Esophagus muscularis mucosa (tissue), 4 donors: ENCODE data around the gene NUP54. TPM values are rescaled to one million over a fixed set of nuclear protein-coding genes. Genes with fewer than 3 reads are reported as not detected.

Source experiments
- DNase-seq: peaks from one replicate; pipeline ENCODE4 v3.0.0-alpha.2; 2017; ENCODE audit errors: extremely low spot score
- H3K27ac ChIP-seq, 4 donors: fragments of 200-600 bp; sonication (generic); replicated peaks in 1 of 4; 1 replicate in 3 of 4; 2 replicates in 1 of 4; pipeline ENCODE4 v1.5.1; 2016 to 2019; ENCODE audit warnings: mild to moderate bottlenecking in 1 of 4
- H3K27me3 ChIP-seq, 4 donors: fragments of 200-600 bp; sonication (generic); one replicate each; pipeline versions ENCODE4 v1.5.1 to v1.6.0; 2016 to 2019
- H3K36me3 ChIP-seq, 4 donors: fragments of 200-600 bp; sonication (generic); one replicate each; pipeline ENCODE4 v1.5.1; 2016 to 2019
- H3K4me1 ChIP-seq, 4 donors: fragments of 200-600 bp; sonication (generic); one replicate each; pipeline ENCODE4 v1.5.1; 2016 to 2019
- H3K4me3 ChIP-seq, 4 donors: fragments of 200-600 bp; sonication (generic); 1 replicate in 2 of 4; 2 replicates in 2 of 4; pipeline ENCODE4 v1.5.1; 2016 to 2019; ENCODE audit warnings: mild to moderate bottlenecking in 4 of 4, moderate library complexity in 1 of 4
- H3K9me3 ChIP-seq, 4 donors: fragments of 200-600 bp; sonication (generic); 1 replicate in 3 of 4; 2 replicates in 1 of 4; pipeline ENCODE4 v1.5.1; 2016 to 2019
- EP300 ChIP-seq: sonication (generic); formaldehyde crosslinking; IDR thresholded peaks from one replicate; pipeline ENCODE4 v1.6.1; 2017; ENCODE audit warnings: antibody characterized with exemption
- POLR2A ChIP-seq: fragments of 450-650 bp; IDR thresholded peaks from one replicate; pipeline ENCODE4 v1.6.1; 2017; ENCODE audit warnings: antibody characterized with exemption, moderate library complexity, mild to moderate bottlenecking, low read depth
- POLR2AphosphoS5 ChIP-seq, 2 donors: sonication (generic); formaldehyde crosslinking; IDR thresholded peaks; one replicate each; pipeline ENCODE4 v1.6.1; 2017; ENCODE audit warnings: antibody characterized with exemption in 2 of 2
- WGBS: methylation state at CpG from one replicate; pipeline ENCODE4 v1.1.5; 2018; 5-methylcytosine and 5-hydroxymethylcytosine counted together
- intact Hi-C: fragments of 100-400 bp; cut with DNase I; formaldehyde crosslinking; loops from one replicate; pipeline ENCODE4 v1.15.1; 2023
- total RNA-seq, 4 donors: library from RNA; depleted of rRNA; stranded (reverse); fragments of >200 nt; gene quantifications; one replicate each; pipeline versions ENCODE4 v1.1.0 to v1.2.1, GENCODE V29; 2016
- TF ChIP-seq, protein P1 (sequence below), 3 experiments: fragments of 200-600 bp in 2 of 3; fragments of 450-650 bp in 1 of 3; sonication (generic) in 2 of 3; IDR thresholded peaks; one replicate each; pipeline ENCODE4 v1.5.1; 2017 to 2019; ENCODE audit warnings: antibody characterized with exemption in 3 of 3, mild to moderate bottlenecking in 2 of 3, moderate library complexity in 1 of 3

NUP54 gene
- total RNA-seq, 4 donors from 2014 or later = 29.6 to 44.4 (median 39.3) TPM

DNA sequence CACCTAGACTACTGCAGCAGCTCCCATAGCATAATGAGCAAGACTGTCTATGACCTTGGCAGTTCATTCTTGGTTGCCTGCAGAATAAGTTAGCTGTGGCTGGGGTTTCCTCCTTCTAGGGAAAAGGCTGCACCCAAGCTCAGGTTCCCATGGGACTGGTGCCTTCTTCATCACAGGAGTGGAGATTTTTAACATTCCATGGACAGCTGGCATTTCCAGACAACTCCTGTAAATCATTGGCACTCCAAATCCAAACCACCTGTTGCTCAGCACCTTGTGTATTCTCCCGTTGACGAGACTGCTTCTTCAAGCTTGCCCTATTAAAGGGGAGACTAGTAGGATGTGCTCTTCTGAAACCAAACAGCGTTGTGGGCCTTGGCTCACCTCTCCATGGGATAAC is 7.8 kb upstream of the NUP54 start:
- no peaks in the 10 kb centered on the region for H3K9me3 ChIP-seq
- WGBS = 76% methylated on average over 3 of the region's 3 CpGs
- peaks cover 0 to 9% (median 3%) of the 10 kb centered on the region in 4 donors for H3K4me1 ChIP-seq
- H3K4me3 ChIP-seq = no peak overlapping the region
- H3K27ac ChIP-seq = no peak overlapping the region
- H3K27me3 ChIP-seq = no peaks in the 10 kb centered on the region
- DNase-seq = no peak
- TF ChIP-seq EP300 (no peak), POLR2AphosphoS5 (IDR thresholded peaks at IDR 0.05) (no peak), POLR2A (no peak)
- TF ChIP-seq, protein P1, sequence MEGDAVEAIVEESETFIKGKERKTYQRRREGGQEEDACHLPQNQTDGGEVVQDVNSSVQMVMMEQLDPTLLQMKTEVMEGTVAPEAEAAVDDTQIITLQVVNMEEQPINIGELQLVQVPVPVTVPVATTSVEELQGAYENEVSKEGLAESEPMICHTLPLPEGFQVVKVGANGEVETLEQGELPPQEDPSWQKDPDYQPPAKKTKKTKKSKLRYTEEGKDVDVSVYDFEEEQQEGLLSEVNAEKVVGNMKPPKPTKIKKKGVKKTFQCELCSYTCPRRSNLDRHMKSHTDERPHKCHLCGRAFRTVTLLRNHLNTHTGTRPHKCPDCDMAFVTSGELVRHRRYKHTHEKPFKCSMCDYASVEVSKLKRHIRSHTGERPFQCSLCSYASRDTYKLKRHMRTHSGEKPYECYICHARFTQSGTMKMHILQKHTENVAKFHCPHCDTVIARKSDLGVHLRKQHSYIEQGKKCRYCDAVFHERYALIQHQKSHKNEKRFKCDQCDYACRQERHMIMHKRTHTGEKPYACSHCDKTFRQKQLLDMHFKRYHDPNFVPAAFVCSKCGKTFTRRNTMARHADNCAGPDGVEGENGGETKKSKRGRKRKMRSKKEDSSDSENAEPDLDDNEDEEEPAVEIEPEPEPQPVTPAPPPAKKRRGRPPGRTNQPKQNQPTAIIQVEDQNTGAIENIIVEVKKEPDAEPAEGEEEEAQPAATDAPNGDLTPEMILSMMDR (IDR thresholded peaks at IDR 0.05) = no peak
- intact Hi-C loops = no loop called here
- peaks cover 4 to 31% (median 27%) of the 10 kb centered on the region in 4 donors for H3K36me3 ChIP-seq

DNA sequence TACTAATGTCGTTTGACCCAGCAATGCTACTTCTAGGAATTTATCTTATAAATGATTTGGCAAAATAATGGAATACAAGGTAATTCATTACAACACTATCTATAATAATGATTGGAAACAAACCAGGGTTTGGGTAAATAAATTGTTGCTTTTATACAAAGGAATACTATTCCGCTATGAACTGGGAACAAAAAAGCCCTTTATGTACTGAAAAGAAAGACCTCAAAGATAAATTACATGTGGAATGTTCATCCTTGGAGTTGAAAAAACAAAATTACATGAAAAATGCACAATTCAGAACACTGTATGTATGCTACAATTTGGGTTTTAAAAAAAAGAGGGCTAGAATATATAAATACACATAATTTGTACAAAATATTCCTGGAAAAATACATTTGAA is 5.2 kb upstream of the NUP54 start:
- H3K27ac ChIP-seq = no peak overlapping the region
- H3K4me1 ChIP-seq = peaks cover 0 to 22% (median 15%) of the 10 kb centered on the region in 4 donors
- intact Hi-C loops = no loop called here
- H3K27me3 ChIP-seq = no peaks in the 10 kb centered on the region
- WGBS = 94% methylated on average over 2 of the region's 2 CpGs
- H3K4me3 ChIP-seq = no peak overlapping the region
- no peaks in the 10 kb centered on the region for H3K9me3 ChIP-seq
- TF ChIP-seq POLR2A = no peak
- TF ChIP-seq EP300 = no peak
- no peak for DNase-seq
- peaks cover 0 to 5% (median 4%) of the 10 kb centered on the region in 4 donors for H3K36me3 ChIP-seq

DNA sequence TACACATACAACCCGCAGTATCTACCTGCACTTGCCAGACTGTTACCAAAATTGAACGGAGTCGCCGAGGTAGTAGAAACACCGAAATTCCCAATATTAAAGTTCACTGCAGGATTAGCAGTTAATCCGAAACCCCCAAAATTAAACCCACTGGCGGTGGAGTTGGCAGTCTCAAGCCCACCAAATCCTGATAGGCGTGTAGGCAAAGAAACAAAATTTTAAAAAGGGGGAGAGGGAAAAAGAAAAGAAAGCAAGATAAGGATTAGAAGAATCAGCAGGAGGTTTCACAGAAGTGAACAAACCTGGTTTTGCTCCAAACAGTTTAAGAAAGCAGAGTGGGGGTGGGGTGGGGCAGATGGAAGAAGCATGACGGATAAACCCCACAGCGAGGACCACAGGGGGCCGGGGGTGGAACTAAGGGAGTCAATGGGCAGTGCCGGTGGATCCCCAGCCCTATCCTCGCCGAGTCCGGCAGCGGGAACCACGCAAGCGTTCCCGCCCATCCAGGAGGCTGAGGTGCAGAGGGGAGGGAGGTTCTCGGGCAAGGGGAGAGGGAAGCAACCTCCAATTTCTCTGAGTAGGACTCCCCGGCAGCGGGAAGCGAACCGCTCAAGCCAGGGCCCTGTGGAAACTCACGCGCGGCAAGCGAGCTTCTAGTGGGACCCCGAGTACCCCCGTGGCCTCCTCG is 599 bp downstream of the NUP54 start:
- intact Hi-C loops = no loop called here
- Histone ChIP-seq H3K4me1 (peaks cover 17 to 42% (median 36%) of the 10 kb centered on the region in 4 donors), H3K27me3 (no peaks in the 10 kb centered on the region), H3K36me3 (peaks cover 7 to 17% (median 14%) of the 10 kb centered on the region in 4 donors), H3K9me3 (no peaks in the 10 kb centered on the region), H3K4me3 (peak overlapping the region; percentile 85 to 92 (median 89)), H3K27ac (peak overlapping the region; percentile 91 to 97 (median 92))
- WGBS = under 1% methylated on average over 20 of the region's 31 CpGs
- no peak for DNase-seq
- TF ChIP-seq POLR2A = no peak
- TF ChIP-seq, protein P1 (IDR thresholded peaks at IDR 0.05) = no peak
- TF ChIP-seq POLR2AphosphoS5 (IDR thresholded peaks at IDR 0.05) = no peak
- TF ChIP-seq EP300 = no peak

DNA sequence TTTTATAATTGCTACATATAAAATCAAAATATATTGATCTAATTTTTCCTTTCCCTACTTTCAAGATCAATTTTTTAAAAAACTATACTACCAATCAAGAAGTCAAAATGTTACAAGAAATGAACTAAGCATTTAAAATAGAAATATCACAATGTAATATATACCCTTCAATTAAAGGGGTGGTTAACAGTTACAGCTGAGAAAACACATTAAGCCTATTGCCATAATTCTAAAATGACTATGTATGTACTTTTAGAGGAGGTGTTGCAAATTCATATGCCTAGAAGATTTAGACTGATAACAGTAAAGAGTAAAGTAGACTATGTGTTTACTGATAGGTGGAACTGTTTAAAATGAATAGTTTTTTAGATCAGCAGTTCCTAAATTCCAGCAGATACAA is 3.7 kb downstream of the NUP54 start:
- H3K4me3 ChIP-seq = no peak overlapping the region
- intact Hi-C loops = no loop called here
- H3K27me3 ChIP-seq = no peaks in the 10 kb centered on the region
- H3K4me1 ChIP-seq = peaks cover 17 to 38% (median 32%) of the 10 kb centered on the region in 4 donors
- DNase-seq = no peak
- TF ChIP-seq POLR2A (no peak), POLR2AphosphoS5 (IDR thresholded peaks at IDR 0.05) (no peak), EP300 (no peak)
- TF ChIP-seq, protein P1 (IDR thresholded peaks at IDR 0.05) = no peak
- H3K27ac ChIP-seq = no peak overlapping the region
- H3K36me3 ChIP-seq = peaks cover 11 to 44% (median 39%) of the 10 kb centered on the region in 4 donors
- no peaks in the 10 kb centered on the region for H3K9me3 ChIP-seq

DNA sequence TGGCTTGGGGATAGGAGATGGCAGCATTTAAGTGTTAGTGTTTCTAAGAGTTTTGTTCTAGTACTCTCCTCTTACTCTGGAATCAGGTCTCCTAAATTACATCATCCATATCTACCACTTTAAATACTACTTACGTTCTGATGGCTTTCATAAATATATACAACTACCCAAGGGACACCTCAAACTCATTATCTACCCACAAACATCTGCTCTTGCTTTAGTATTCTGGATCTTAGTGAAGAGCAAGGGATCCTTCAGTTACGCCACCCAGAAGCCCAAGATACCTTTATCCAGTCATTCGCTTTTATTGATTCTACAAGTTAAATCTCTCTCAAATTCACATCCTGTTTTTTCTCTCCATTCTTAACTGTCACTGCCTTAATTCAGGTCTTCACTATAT is 7.0 kb downstream of the NUP54 start:
- Histone ChIP-seq H3K27ac (no peak overlapping the region), H3K27me3 (no peaks in the 10 kb centered on the region), H3K4me3 (no peak overlapping the region), H3K9me3 (no peaks in the 10 kb centered on the region), H3K4me1 (peaks cover 6 to 17% (median 11%) of the 10 kb centered on the region in 4 donors), H3K36me3 (peaks cover 11 to 75% (median 51%) of the 10 kb centered on the region in 4 donors)
- 93% methylated on average over 3 of the region's 3 CpGs for WGBS
- no peak for DNase-seq
- TF ChIP-seq, protein P1 (IDR thresholded peaks at IDR 0.05) = no peak
- TF ChIP-seq EP300 (no peak), POLR2AphosphoS5 (IDR thresholded peaks at IDR 0.05) (no peak), POLR2A (no peak)
- intact Hi-C loops = no loop called here
